ENCODE measurements around the gene RASA3.

DNA sequence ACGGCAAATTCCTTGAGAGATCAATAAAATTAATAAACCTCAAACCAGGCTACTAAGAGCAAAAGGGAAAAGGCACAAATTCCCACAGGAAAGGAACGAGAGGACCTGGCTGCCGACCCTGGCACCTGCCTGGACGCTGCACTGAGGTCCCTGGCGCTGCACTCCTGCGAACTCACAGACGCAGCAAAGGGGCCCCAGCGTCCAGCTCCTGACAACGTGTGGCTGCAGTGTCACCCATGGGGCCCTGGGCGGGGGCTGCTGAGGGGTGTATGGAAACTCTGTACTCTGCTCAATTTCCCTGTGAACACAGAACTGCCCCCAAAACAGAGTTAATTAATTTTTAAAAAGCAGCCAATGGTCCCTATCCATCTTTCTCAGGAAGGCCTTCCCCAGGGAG, 97.2 kb downstream of the RASA3 start:
- TF ChIP-seq CTCF (IDR thresholded peaks at IDR 0.05 in 2 of 3, conservative IDR thresholded peaks at IDR 0.05 in 1 of 3; ENCODE audit: control insufficient read depth in 2 of 3, extremely low read depth in 1 of 3, insufficient read depth in 1 of 3, low read depth in 3 of 3, low read length in 3 of 3) (no peak), SMC3 (IDR thresholded peaks at IDR 0.05; ENCODE audit: borderline replicate concordance, low read length) (no peak), EZH2 (IDR thresholded peaks at IDR 0.05; ENCODE audit: borderline replicate concordance, control insufficient read depth, low read depth, low read length) (no peak)
- TF ChIP-seq, protein P1, sequence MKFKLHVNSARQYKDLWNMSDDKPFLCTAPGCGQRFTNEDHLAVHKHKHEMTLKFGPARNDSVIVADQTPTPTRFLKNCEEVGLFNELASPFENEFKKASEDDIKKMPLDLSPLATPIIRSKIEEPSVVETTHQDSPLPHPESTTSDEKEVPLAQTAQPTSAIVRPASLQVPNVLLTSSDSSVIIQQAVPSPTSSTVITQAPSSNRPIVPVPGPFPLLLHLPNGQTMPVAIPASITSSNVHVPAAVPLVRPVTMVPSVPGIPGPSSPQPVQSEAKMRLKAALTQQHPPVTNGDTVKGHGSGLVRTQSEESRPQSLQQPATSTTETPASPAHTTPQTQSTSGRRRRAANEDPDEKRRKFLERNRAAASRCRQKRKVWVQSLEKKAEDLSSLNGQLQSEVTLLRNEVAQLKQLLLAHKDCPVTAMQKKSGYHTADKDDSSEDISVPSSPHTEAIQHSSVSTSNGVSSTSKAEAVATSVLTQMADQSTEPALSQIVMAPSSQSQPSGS (IDR thresholded peaks at IDR 0.05; ENCODE audit: low read length): no peak

Measured in GM12878 (cell line).